Erythroblast (primary cell): ENCODE measurements around the gene RGCC.

Experiments
- GATA1 ChIP-seq: IDR thresholded peaks from 2 replicates; pipeline ENCODE4 v1.6.1; 2011; ENCODE audit warnings: low read depth, mild to moderate bottlenecking, control low read depth, low read length, moderate library complexity
- POLR2A ChIP-seq: IDR thresholded peaks from 2 replicates; pipeline ENCODE4 v1.6.1; 2011; ENCODE audit warnings: mild to moderate bottlenecking, low read length

GRCh38 chr13:41454170-41454569, 3.2 kb upstream of the RGCC start:
- TF ChIP-seq POLR2A (no peak), GATA1 (no peak)
